ENCODE measurements around the gene CIB2. TPM values are rescaled to one million over a fixed set of nuclear protein-coding genes. Genes with fewer than 3 reads are reported as not detected.

CIB2 gene
- total and polyA plus RNA-seq, 7 donors, result 3.5 to 41.4 (median 10.5) TPM

DNA sequence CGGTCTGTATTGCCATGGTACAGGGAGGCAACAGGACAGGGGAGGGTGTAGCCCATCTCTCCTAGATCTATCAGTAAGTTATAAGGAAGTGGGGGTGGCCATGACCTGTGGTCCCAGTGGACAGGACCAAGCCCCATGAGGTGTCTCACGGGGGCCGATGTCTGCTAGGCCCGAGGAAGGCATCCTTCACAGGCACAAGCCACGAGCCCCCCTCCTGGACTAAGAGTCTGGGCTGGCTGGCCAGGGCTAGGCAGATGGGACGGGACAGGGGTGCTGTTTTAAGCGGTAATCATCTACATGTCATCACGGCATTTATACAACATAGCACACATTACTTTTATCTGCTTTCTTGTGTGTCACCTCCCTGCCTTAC lies 51.2 kb downstream of the CIB2 start:
- TF ChIP-seq CTCF (IDR thresholded peaks at IDR 0.05), result no peak
- TF ChIP-seq EP300 (IDR thresholded peaks at IDR 0.05), result no peak
- no peak for TF ChIP-seq POLR2AphosphoS5 (IDR thresholded peaks at IDR 0.05)
- TF ChIP-seq POLR2A (IDR thresholded peaks at IDR 0.05), result no peak

DNA sequence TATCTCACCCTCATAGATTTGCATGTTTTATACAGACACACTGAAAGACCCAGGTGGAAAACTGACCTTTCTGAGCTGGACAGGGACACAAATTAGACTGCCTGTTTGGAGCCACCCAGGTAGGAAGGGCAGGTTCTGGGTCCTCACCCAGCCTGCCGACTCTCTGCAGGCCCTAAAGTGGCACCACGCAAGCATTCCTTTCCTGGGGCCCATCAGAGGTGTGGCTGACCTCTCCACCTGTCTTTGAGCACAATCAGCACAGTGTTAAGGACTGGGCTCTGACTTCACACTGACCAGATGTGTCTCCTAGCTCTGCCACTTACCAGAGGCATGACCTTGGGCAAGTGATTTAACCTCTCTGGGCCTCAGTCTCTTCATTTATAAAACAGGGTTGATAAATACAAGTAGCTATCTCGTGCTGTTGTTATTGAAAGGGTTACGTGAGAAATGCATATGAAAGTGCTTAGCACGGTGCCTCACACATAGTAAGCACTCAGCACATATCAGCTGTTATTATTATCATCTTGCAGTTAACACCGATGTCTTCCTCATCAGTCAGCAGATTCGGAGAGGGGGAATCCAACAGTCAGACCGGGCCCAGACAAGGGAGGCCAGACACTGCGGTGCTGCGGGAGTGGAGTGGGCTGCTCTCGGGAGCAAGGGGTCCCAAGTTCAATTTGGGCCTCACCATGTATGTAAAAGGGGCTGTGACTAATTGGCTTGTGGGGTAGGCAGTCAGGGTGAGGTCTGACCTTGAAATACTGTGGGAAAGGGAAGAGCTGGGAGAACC lies 51.8 kb downstream of the CIB2 start:
- DNase-seq, result peak; percentile 56
- no peaks in the 10 kb centered on the region for H3K9me3 ChIP-seq
- H3K4me3 ChIP-seq, result no peak overlapping the region
- 74 to 86% methylated on average over 11 of the region's 11 CpGs for WGBS, 2 donors
- TF ChIP-seq POLR2A (IDR thresholded peaks at IDR 0.05), result no peak
- no peak for TF ChIP-seq EP300 (IDR thresholded peaks at IDR 0.05)
- TF ChIP-seq CTCF (IDR thresholded peaks at IDR 0.05), result no peak
- intact Hi-C loops (cut with DNase I), result loop anchor here (5.0 kb wide), 1 partner anchor 42 kb away; no protein-coding TSS in a partner anchor
- H3K4me1 ChIP-seq, result peaks cover 0 to 33% (median 23%) of the 10 kb centered on the region in 4 donors
- H3K27me3 ChIP-seq, result no peaks in the 10 kb centered on the region
- H3K36me3 ChIP-seq, result no peaks in the 10 kb centered on the region
- H3K27ac ChIP-seq, result no peak overlapping the region

More for the DNA sequence above, 51.2 kb downstream of the CIB2 start:
- intact Hi-C loops (cut with DNase I), result no loop called here
- Histone ChIP-seq H3K4me3 (no peak overlapping the region), H3K27ac (no peak overlapping the region), H3K27me3 (no peaks in the 10 kb centered on the region), H3K9me3 (no peaks in the 10 kb centered on the region), H3K36me3 (no peaks in the 10 kb centered on the region), H3K4me1 (peaks cover 0 to 29% (median 22%) of the 10 kb centered on the region in 4 donors)
- DNase-seq, result peak; percentile 58
- WGBS, 2 donors, result 86 to 90% methylated on average over 8 of the region's 8 CpGs

DNA sequence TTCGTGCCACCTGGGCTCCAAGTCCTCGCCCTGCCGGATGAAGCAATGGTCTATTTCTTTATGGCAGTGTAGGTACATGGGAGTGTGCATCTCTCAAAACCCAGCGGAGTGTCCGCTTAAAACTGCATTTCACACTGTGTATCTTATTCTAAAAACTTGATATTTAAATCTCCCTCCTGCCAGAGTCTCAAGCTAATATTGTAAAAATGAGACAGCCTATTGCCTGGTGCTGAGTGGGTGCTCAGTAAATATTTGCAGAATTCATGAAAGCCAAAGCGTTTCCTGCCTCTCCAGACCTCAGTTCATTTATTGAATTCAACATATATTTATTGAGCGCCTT lies 53.4 kb downstream of the CIB2 start:
- intact Hi-C loops (cut with DNase I), result loop anchor here (2.0 to 5.0 kb wide), 2 partner anchors 41 to 71 kb away; no protein-coding TSS in a partner anchor
- no peak for TF ChIP-seq POLR2AphosphoS5 (IDR thresholded peaks at IDR 0.05)
- no peak for TF ChIP-seq POLR2A (IDR thresholded peaks at IDR 0.05)
- TF ChIP-seq EP300 (IDR thresholded peaks at IDR 0.05), result no peak
- TF ChIP-seq CTCF (IDR thresholded peaks at IDR 0.05), result no peak
- Histone ChIP-seq H3K27ac (peak overlapping the region; percentile 90 to 96 (median 92)), H3K9me3 (no peaks in the 10 kb centered on the region), H3K27me3 (no peaks in the 10 kb centered on the region), H3K4me3 (peak overlapping the region; percentile 69 to 97 (median 95)), H3K4me1 (peaks cover 0 to 44% (median 34%) of the 10 kb centered on the region in 4 donors), H3K36me3 (no peaks in the 10 kb centered on the region)
- no peak for DNase-seq
- WGBS, 2 donors, result 7 to 13% methylated on average over 7 of the region's 7 CpGs

- intact Hi-C loops (cut with DNase I), result loop anchor here (2.0 to 5.0 kb wide), 2 partner anchors 40 to 70 kb away; no protein-coding TSS in a partner anchor
These were observed 54.0 kb downstream of the CIB2 start, which contains the start of gene TBC1D2B for GRCh38 chr15:78077053-78077870. TBC1D2B (minus strand) TSS chr15:78077711; CDS start chr15:78077652, 59 bp downstream.

More at GRCh38 chr15:78077053-78077870, 54.0 kb downstream of the CIB2 start, which contains the start of gene TBC1D2B:
- Histone ChIP-seq H3K27ac (peak within 1 kb of the TSS; percentile 90 to 96 (median 92)), H3K9me3 (no peaks in the 10 kb centered on the region), H3K36me3 (no peaks in the 10 kb centered on the region), H3K4me1 (peaks cover 0 to 49% (median 39%) of the 10 kb centered on the region in 4 donors), H3K27me3 (no peaks in the 10 kb centered on the region), H3K4me3 (peak within 1 kb of the TSS; percentile 69 to 97 (median 95))
- WGBS, 2 donors, result 0 to 1% methylated on average over 104 of the region's 104 CpGs
- peak; percentile 82 for DNase-seq
- TF ChIP-seq CTCF (IDR thresholded peaks at IDR 0.05), result peak in 1 of 4 experiments; percentile 8
- no peak for TF ChIP-seq EP300 (IDR thresholded peaks at IDR 0.05)
- TF ChIP-seq POLR2A (IDR thresholded peaks at IDR 0.05), result no peak
- TF ChIP-seq POLR2AphosphoS5 (IDR thresholded peaks at IDR 0.05), result peak in 2 of 4 donors; percentile 31 to 34

All from sigmoid colon (tissue), 7 donors.